GM23338 (cell line): ENCODE results near the gene SSNA1. TPM values are rescaled to one million over a fixed set of nuclear protein-coding genes. Genes with fewer than 3 reads are reported as not detected.
A peak's percentile ranks its signal among the peaks of the same experiment; 100 is the strongest.

ENCODE experiments used
- ATAC-seq: fragments of 200-7000 bp; cut with Tn5 transposase; 3 replicates; pipeline ENCODE4 v1.9.1; 2020
- DNase-seq: peaks from one replicate; pipeline ENCODE4 v3.0.0-alpha.2; 2015; ENCODE audit warnings: low spot score
- H2AFZ ChIP-seq: fragments of 200-600 bp; sonication (generic); 2 replicates; pipeline ENCODE4 v1.8.0; 2016; ENCODE audit warnings: antibody characterized with exemption, mild to moderate bottlenecking, moderate library complexity
- H3F3A ChIP-seq: fragments of 200-600 bp; sonication (generic); replicated peaks from 2 replicates; pipeline ENCODE4 v1.8.0; 2017; ENCODE audit warnings: antibody characterized with exemption, mixed run types, low read depth
- H3K27ac ChIP-seq: fragments of 200-600 bp; sonication (generic); 2 replicates; pipeline ENCODE4 v1.6.1; 2016; ENCODE audit warnings: low read depth
- H3K27me3 ChIP-seq: fragments of 200-600 bp; sonication (generic); 2 replicates; pipeline ENCODE4 v1.8.0; 2016; ENCODE audit warnings: mild to moderate bottlenecking, mixed run types, moderate library complexity; ENCODE audit not compliant: insufficient read depth
- H3K36me3 ChIP-seq: fragments of 200-600 bp; sonication (generic); 2 replicates; pipeline ENCODE4 v1.8.0; 2016; ENCODE audit warnings: mild to moderate bottlenecking; ENCODE audit not compliant: insufficient read depth
- H3K4me1 ChIP-seq: fragments of 200-600 bp; sonication (generic); 2 replicates; pipeline ENCODE4 v1.8.0; 2016; ENCODE audit warnings: mild to moderate bottlenecking, moderate library complexity; ENCODE audit not compliant: insufficient read depth
- H3K4me2 ChIP-seq: fragments of 200-600 bp; sonication (generic); 2 replicates; pipeline ENCODE4 v1.7.1; 2017; ENCODE audit warnings: mixed run types
- H3K4me3 ChIP-seq: fragments of 200-600 bp; sonication (generic); 2 replicates; pipeline ENCODE4 v1.6.1; 2016; ENCODE audit warnings: mixed run types
- H3K79me2 ChIP-seq: fragments of 200-600 bp; sonication (generic); replicated peaks from 2 replicates; pipeline ENCODE4 v1.8.0; 2017; ENCODE audit warnings: mild to moderate bottlenecking; ENCODE audit not compliant: insufficient read depth
- H3K9me2 ChIP-seq: fragments of 200-600 bp; sonication (generic); 2 replicates; pipeline ENCODE4 v1.8.0; 2017; ENCODE audit not compliant: insufficient read depth
- H4K20me1 ChIP-seq: fragments of 200-600 bp; sonication (generic); replicated peaks from 2 replicates; pipeline ENCODE4 v1.8.0; 2017; ENCODE audit warnings: mild to moderate bottlenecking; ENCODE audit not compliant: insufficient read depth
- H3K27ac Mint-ChIP-seq: 2 replicates; pipeline ENCODE4 v1.8.0; 2020; ENCODE audit warnings: inconsistent platforms, mild to moderate bottlenecking, moderate library complexity, mixed read lengths
- H3K27me3 Mint-ChIP-seq: 3 replicates; pipeline ENCODE4 v1.8.0; 2022; ENCODE audit warnings: low read depth, mild to moderate bottlenecking, moderate library complexity, mixed read lengths, inconsistent platforms; ENCODE audit not compliant: insufficient read depth, poor library complexity
- H3K36me3 Mint-ChIP-seq: 3 replicates; pipeline ENCODE4 v1.8.0; 2021; ENCODE audit warnings: low read depth, mild to moderate bottlenecking, inconsistent platforms, moderate library complexity, mixed read lengths
- H3K4me1 Mint-ChIP-seq: 3 replicates; pipeline ENCODE4 v1.8.0; 2020; ENCODE audit warnings: mild to moderate bottlenecking, inconsistent platforms, mixed read lengths
- H3K4me3 Mint-ChIP-seq: 3 replicates; pipeline ENCODE4 v1.8.0; 2021; ENCODE audit warnings: moderate library complexity, mild to moderate bottlenecking, inconsistent platforms, mixed read lengths
- H3K9me3 Mint-ChIP-seq: 3 replicates; pipeline ENCODE4 v1.8.0; 2020; ENCODE audit warnings: moderate library complexity, mild to moderate bottlenecking, inconsistent platforms, mixed read lengths
- CREB1 ChIP-seq: fragments of 250-450 bp; sonication (Bioruptor Pico); IDR thresholded peaks from 2 replicates; pipeline ENCODE4 v1.5.0; 2020; ENCODE audit warnings: low read depth, mild to moderate bottlenecking, moderate library complexity
- EZH2 ChIP-seq: fragments of 200-600 bp; sonication (generic); IDR thresholded peaks from one replicate; pipeline ENCODE4 v1.8.0; 2017; ENCODE audit warnings: antibody characterized with exemption, mild to moderate bottlenecking, low read depth; ENCODE audit not compliant: unreplicated experiment
- EZH2phosphoT487 ChIP-seq: fragments of 200-600 bp; sonication (generic); IDR thresholded peaks from one replicate; pipeline ENCODE4 v1.8.1; 2018; ENCODE audit warnings: antibody characterized with exemption; ENCODE audit not compliant: unreplicated experiment
- JUNB ChIP-seq: IDR thresholded peaks from one replicate; pipeline ENCODE4 v1.6.1; 2016; ENCODE audit warnings: antibody characterized with exemption; ENCODE audit not compliant: unreplicated experiment
- NANOG ChIP-seq: IDR thresholded peaks from 2 replicates; pipeline ENCODE4 v1.6.1; 2016; ENCODE audit warnings: antibody characterized with exemption, borderline replicate concordance
- POLR2AphosphoS5 ChIP-seq: IDR thresholded peaks from 2 replicates; pipeline ENCODE4 v1.6.1; 2016; ENCODE audit warnings: antibody characterized with exemption, low read depth
- STAT1 ChIP-seq: IDR thresholded peaks from one replicate; pipeline ENCODE4 v1.6.1; 2016; ENCODE audit warnings: antibody characterized with exemption; ENCODE audit not compliant: unreplicated experiment
- ZNF114 ChIP-seq: fragments of 250-450 bp; sonication (Bioruptor Pico); IDR thresholded peaks from 2 replicates; pipeline ENCODE4 v1.5.0; 2020; ENCODE audit warnings: mild to moderate bottlenecking, moderate library complexity
- ZNF331 ChIP-seq: fragments of 250-450 bp; sonication (Bioruptor Pico); IDR thresholded peaks from 2 replicates; pipeline ENCODE4 v1.5.0; 2020; ENCODE audit warnings: low read depth, mild to moderate bottlenecking, moderate library complexity
- polyA plus RNA-seq: library from polyadenylated mRNA; unstranded; fragments of >200 nt; fragmentation: Nextera tagmentation; extraction: Ambion mirVana; gene quantifications from 2 replicates; pipeline ENCODE4 v1.2.1, GENCODE V29; 2016
- total RNA-seq: library from RNA; depleted of rRNA; stranded (reverse); fragments of >200 nt; shearing (Covaris generic); gene quantifications from 2 replicates; pipeline ENCODE4 v1.2.3, GENCODE V29; 2014
- TF ChIP-seq, protein P1 (sequence below): fragments of 250-450 bp; sonication (Bioruptor Pico); IDR thresholded peaks from 2 replicates; pipeline ENCODE4 v1.5.0; 2020; ENCODE audit warnings: mild to moderate bottlenecking, moderate library complexity
- TF ChIP-seq, protein P2 (sequence below): IDR thresholded peaks from 2 replicates; pipeline ENCODE4 v1.6.1; 2016; ENCODE audit warnings: antibody characterized with exemption
- TF ChIP-seq, protein P3 (sequence below), 2 experiments: fragments of 200-600 bp in 1 of 2; sonication (generic) in 1 of 2; conservative IDR thresholded peaks; 2 replicates each; pipeline versions ENCODE4 v1.5.1 to v1.6.1; 2016 to 2017; ENCODE audit warnings: antibody characterized with exemption in 2 of 2, low read depth in 2 of 2, mild to moderate bottlenecking in 2 of 2, moderate library complexity in 1 of 2
- TF ChIP-seq, protein P4 (sequence below): IDR thresholded peaks from one replicate; pipeline ENCODE4 v1.6.1; 2018; ENCODE audit warnings: antibody characterized with exemption; ENCODE audit not compliant: unreplicated experiment

Gene SSNA1
- total and polyA plus RNA-seq, 2 experiments from 2014 or later: 132 to 154 TPM

DNA sequence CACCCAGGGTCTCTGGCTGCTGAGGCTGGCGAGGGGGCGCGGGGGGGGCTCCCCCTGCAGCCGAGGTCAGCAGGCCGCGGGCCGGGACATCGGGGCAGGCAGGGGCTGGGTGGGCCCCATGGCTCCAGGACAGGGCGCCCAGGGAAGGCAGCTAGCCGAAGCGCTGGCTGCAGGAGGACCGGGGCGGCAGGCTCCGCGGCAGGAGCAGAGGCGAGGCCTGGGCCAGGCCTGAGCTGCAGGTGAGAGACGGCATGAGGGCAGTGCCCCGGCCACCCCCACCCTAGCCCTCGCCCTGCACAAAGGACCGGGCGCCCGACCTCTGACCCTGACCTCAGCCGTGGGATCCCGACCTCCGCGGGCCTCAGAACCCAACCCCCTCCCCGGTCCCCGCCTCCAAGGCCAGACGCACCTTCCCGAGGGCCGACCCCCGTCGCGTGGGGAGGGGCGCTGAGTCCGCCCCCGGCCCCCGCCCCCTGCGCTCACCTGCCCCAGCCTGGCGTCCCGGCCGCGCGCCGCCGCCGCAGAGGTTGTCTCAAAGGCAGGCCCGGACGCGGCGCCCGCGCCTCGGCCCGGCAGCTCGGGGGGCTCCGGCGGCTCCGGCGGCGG lies 33.1 kb downstream of the SSNA1 start:
- H3K36me3 Mint-ChIP-seq: no peaks in the 10 kb centered on the region
- Histone ChIP-seq H3K27ac (no peak overlapping the region), H3K27me3 (peaks cover 9% of the 10 kb centered on the region; the same call in 1 of the 2 replicates), H3K9me2 (no peaks in the 10 kb centered on the region), H2AFZ (no peak overlapping the region), H3F3A (0 out of 2 replicates have a peak, but pooled peaks cover 9% of the 10 kb centered on the region), H3K4me1 (peaks cover 3% of the 10 kb centered on the region; the same call in 1 of the 2 replicates), H3K79me2 (no peaks in the 10 kb centered on the region), H3K4me3 (peak overlapping the region; percentile 58), H3K4me2 (peak overlapping the region; percentile 73), H3K36me3 (no peaks in the 10 kb centered on the region), H4K20me1 (no peaks in the 10 kb centered on the region)
- no peak overlapping the region for H3K27ac Mint-ChIP-seq
- TF ChIP-seq EZH2phosphoT487 (no peak), JUNB (no peak), ZNF331 (no peak), STAT1 (no peak), NANOG (no peak), CREB1 (no peak), POLR2AphosphoS5 (no peak), ZNF114 (CRISPR knock-in tag) (no peak), EZH2 (no peak)
- TF ChIP-seq, protein P1, sequence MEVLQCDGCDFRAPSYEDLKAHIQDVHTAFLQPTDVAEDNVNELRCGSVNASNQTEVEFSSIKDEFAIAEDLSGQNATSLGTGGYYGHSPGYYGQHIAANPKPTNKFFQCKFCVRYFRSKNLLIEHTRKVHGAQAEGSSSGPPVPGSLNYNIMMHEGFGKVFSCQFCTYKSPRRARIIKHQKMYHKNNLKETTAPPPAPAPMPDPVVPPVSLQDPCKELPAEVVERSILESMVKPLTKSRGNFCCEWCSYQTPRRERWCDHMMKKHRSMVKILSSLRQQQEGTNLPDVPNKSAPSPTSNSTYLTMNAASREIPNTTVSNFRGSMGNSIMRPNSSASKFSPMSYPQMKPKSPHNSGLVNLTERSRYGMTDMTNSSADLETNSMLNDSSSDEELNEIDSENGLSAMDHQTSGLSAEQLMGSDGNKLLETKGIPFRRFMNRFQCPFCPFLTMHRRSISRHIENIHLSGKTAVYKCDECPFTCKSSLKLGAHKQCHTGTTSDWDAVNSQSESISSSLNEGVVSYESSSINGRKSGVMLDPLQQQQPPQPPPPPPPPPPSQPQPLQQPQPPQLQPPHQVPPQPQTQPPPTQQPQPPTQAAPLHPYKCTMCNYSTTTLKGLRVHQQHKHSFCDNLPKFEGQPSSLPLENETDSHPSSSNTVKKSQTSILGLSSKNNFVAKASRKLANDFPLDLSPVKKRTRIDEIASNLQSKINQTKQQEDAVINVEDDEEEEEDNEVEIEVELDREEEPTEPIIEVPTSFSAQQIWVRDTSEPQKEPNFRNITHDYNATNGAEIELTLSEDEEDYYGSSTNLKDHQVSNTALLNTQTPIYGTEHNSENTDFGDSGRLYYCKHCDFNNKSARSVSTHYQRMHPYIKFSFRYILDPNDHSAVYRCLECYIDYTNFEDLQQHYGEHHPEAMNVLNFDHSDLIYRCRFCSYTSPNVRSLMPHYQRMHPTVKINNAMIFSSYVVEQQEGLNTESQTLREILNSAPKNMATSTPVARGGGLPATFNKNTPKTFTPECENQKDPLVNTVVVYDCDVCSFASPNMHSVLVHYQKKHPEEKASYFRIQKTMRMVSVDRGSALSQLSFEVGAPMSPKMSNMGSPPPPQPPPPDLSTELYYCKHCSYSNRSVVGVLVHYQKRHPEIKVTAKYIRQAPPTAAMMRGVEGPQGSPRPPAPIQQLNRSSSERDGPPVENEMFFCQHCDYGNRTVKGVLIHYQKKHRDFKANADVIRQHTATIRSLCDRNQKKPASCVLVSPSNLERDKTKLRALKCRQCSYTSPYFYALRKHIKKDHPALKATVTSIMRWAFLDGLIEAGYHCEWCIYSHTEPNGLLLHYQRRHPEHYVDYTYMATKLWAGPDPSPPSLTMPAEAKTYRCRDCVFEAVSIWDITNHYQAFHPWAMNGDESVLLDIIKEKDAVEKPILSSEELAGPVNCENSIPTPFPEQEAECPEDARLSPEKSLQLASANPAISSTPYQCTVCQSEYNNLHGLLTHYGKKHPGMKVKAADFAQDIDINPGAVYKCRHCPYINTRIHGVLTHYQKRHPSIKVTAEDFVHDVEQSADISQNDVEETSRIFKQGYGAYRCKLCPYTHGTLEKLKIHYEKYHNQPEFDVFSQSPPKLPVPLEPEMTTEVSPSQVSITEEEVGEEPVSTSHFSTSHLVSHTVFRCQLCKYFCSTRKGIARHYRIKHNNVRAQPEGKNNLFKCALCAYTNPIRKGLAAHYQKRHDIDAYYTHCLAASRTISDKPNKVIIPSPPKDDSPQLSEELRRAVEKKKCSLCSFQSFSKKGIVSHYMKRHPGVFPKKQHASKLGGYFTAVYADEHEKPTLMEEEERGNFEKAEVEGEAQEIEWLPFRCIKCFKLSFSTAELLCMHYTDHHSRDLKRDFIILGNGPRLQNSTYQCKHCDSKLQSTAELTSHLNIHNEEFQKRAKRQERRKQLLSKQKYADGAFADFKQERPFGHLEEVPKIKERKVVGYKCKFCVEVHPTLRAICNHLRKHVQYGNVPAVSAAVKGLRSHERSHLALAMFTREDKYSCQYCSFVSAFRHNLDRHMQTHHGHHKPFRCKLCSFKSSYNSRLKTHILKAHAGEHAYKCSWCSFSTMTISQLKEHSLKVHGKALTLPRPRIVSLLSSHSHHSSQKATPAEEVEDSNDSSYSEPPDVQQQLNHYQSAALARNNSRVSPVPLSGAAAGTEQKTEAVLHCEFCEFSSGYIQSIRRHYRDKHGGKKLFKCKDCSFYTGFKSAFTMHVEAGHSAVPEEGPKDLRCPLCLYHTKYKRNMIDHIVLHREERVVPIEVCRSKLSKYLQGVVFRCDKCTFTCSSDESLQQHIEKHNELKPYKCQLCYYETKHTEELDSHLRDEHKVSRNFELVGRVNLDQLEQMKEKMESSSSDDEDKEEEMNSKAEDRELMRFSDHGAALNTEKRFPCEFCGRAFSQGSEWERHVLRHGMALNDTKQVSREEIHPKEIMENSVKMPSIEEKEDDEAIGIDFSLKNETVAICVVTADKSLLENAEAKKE (CRISPR knock-in tag): no peak
- TF ChIP-seq, protein P2, sequence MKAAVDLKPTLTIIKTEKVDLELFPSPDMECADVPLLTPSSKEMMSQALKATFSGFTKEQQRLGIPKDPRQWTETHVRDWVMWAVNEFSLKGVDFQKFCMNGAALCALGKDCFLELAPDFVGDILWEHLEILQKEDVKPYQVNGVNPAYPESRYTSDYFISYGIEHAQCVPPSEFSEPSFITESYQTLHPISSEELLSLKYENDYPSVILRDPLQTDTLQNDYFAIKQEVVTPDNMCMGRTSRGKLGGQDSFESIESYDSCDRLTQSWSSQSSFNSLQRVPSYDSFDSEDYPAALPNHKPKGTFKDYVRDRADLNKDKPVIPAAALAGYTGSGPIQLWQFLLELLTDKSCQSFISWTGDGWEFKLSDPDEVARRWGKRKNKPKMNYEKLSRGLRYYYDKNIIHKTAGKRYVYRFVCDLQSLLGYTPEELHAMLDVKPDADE: no peak
- TF ChIP-seq, protein P3, sequence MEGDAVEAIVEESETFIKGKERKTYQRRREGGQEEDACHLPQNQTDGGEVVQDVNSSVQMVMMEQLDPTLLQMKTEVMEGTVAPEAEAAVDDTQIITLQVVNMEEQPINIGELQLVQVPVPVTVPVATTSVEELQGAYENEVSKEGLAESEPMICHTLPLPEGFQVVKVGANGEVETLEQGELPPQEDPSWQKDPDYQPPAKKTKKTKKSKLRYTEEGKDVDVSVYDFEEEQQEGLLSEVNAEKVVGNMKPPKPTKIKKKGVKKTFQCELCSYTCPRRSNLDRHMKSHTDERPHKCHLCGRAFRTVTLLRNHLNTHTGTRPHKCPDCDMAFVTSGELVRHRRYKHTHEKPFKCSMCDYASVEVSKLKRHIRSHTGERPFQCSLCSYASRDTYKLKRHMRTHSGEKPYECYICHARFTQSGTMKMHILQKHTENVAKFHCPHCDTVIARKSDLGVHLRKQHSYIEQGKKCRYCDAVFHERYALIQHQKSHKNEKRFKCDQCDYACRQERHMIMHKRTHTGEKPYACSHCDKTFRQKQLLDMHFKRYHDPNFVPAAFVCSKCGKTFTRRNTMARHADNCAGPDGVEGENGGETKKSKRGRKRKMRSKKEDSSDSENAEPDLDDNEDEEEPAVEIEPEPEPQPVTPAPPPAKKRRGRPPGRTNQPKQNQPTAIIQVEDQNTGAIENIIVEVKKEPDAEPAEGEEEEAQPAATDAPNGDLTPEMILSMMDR (conservative IDR thresholded peaks at IDR 0.05; ENCODE audit: low read depth in 2 of 2): no peak
- TF ChIP-seq, protein P4, sequence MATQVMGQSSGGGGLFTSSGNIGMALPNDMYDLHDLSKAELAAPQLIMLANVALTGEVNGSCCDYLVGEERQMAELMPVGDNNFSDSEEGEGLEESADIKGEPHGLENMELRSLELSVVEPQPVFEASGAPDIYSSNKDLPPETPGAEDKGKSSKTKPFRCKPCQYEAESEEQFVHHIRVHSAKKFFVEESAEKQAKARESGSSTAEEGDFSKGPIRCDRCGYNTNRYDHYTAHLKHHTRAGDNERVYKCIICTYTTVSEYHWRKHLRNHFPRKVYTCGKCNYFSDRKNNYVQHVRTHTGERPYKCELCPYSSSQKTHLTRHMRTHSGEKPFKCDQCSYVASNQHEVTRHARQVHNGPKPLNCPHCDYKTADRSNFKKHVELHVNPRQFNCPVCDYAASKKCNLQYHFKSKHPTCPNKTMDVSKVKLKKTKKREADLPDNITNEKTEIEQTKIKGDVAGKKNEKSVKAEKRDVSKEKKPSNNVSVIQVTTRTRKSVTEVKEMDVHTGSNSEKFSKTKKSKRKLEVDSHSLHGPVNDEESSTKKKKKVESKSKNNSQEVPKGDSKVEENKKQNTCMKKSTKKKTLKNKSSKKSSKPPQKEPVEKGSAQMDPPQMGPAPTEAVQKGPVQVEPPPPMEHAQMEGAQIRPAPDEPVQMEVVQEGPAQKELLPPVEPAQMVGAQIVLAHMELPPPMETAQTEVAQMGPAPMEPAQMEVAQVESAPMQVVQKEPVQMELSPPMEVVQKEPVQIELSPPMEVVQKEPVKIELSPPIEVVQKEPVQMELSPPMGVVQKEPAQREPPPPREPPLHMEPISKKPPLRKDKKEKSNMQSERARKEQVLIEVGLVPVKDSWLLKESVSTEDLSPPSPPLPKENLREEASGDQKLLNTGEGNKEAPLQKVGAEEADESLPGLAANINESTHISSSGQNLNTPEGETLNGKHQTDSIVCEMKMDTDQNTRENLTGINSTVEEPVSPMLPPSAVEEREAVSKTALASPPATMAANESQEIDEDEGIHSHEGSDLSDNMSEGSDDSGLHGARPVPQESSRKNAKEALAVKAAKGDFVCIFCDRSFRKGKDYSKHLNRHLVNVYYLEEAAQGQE: no peak
- H3K4me3 Mint-ChIP-seq: peak overlapping the region; percentile 48; the same call in 2 of the 3 replicates
- no peaks in the 10 kb centered on the region for H3K9me3 Mint-ChIP-seq
- peak; percentile 71 for DNase-seq
- H3K4me1 Mint-ChIP-seq: peaks cover 7% of the 10 kb centered on the region; the same call in 2 of the 3 replicates
- peak; percentile 11 for ATAC-seq
- H3K27me3 Mint-ChIP-seq: no peaks in the 10 kb centered on the region
